ENCODE data around the gene COL17A1. TPM values are rescaled to one million over a fixed set of nuclear protein-coding genes. Genes with fewer than 3 reads are reported as not detected.

The COL17A1 gene
- 1.3 and 1.4 TPM in 2 replicates for total RNA-seq

DNA sequence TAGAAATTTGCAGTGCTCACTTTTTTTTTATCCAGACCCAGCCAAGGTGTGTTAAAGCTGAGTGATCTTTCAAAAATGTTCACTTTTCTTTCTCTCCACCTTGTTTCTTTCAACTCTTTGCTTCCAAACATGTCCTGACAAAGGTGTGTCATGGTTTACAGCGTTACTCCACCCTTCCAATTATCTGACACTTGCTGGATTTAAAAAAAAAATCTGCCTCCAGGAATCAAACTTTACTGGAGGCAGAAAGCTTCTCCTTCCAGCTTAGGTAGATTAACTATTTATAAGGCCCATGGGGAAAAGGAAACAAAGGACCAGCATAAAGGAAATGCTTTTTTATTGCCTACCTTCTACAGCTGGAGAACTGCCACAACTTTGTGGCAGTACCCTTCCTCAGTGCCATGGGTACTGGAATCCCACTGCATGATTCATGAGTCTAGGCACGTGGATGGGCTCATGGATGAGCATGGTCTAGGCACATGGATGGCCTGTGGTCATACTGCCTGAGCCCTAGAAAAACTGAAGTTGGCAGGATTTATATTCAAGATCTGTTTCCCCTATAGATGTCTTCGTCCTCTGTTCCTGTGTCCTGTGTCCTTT, at the start of gene COL17A1:
Gene COL17A1, minus strand, starts transcription at position 80 of the 600 bp plus-strand sequence. CDS start 5,207 bp downstream, outside the sequence.

DNA sequence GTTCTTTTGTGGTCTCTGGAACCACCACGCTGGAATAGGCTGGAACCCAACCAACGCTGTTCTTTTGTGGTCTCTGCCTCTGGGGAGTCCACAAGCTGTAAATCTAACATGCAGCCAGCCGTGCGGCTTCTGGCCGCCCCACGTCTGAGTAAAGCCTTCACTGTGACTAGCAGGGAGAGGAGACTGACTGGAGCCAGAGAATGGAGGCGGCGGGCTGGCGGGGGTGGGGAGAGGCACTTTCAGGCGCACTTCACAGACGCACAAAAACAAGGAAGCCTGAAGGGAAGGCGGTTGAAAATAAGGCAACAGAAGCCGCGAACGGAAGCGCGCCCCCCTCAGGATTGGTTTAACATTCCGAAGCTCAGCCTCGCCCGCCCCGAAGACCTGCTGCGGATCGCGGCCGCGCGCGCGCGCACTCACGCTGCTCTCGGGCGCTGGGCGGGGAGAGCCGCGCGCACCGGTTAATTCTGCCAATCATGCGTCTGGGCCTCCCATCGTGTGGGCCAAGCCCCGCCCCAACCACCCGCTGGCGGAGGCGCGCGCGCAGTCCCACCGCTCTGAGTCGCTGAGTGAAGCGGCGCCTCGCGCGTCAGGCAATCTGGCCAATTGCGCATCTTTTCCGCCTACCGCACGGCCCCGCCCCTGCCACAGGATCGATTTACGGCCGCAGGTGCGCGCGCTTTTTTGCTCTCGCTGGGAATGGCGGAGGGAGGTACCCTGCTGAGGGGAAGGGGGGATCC, 36.0 kb upstream of the COL17A1 start, which contains the start of gene SFR1:
Gene SFR1, plus strand, starts transcription at position 687 of the 740 bp plus-strand sequence. Its CDS starts 13 bp downstream, at position 700.

Other genes starting within 250 kb of the COL17A1 start
- gene SH3PXD2A, start 230.3 kb downstream of the COL17A1 start, total RNA-seq = 10.2 and 11.6 TPM in 2 replicates
- 50.6 and 53.7 TPM in 2 replicates for gene STN1, start 167.7 kb downstream of the COL17A1 start, total RNA-seq
- gene SLK, start 118.7 kb downstream of the COL17A1 start, total RNA-seq = 107 and 113 TPM in 2 replicates
- gene SFR1, start 36.3 kb upstream of the COL17A1 start, total RNA-seq = 15.9 and 23.6 TPM in 2 replicates
- gene CFAP43, start 146.5 kb upstream of the COL17A1 start, total RNA-seq = 0.31 and 0.53 TPM in 2 replicates
- gene GSTO1, start 169.0 kb upstream of the COL17A1 start, total RNA-seq = 230 and 354 TPM in 2 replicates
- gene GSTO2, start 183.3 kb upstream of the COL17A1 start, total RNA-seq = 3.4 and 3.6 TPM in 2 replicates